ENCODE data around the gene SLC25A42.

Gene SLC25A42

DNA sequence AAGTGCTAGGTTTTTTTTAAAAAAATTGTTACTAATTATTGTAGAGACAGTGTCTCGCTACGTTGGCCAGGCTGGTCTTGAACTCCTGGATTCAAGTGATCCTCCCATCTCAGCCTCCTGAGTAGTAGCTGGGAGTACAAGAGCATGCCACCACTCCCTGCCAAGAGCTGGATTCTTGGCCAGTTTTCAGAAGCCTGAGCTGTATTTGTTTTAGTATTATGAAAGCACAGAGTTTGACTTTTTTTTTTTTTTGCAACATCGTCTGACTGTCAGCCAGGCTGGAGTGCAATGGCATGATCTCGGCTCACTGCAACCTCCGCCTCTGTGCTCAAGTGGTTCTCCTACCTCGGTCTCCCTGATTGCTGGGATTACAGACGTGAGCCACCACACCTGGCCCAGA is 23.4 kb upstream of the SLC25A42 start:
- no peak for TF ChIP-seq CTCF (IDR thresholded peaks at IDR 0.05; ENCODE audit: low read depth, low read length)
- no peak overlapping the region for H3K4me3 ChIP-seq (ENCODE audit: low read depth, low read length)

GRCh38 chr19:19042732-19043280 is 21.0 kb upstream of the SLC25A42 start:
- no peak for TF ChIP-seq CTCF (IDR thresholded peaks at IDR 0.05; ENCODE audit: low read depth, low read length)
- no peak overlapping the region for H3K4me3 ChIP-seq (ENCODE audit: low read depth, low read length)

DNA sequence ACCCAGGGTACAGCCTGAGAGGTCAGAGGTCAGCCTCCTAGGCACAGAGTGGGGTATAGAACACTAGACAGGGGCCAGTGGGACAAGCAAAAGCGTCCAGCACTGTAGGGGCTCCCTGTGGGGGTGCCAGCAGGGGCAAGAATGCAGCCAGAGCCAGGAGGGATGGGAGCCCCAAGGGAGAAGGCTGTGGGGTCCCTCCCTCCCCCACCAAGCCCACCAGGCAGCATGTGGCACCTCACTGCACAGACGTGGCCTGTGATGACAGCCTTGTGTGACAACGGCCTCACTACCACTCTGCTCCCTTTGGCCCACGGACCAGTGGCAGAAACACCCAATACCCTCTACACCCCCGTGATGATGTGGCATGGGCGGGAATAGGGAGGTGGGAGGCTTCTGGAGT is 20.3 kb upstream of the SLC25A42 start:
- no peak overlapping the region for H3K4me3 ChIP-seq (ENCODE audit: low read depth, low read length)
- no peak for TF ChIP-seq CTCF (IDR thresholded peaks at IDR 0.05; ENCODE audit: low read depth, low read length)

GRCh38 chr19:19043881-19044280 is 19.9 kb upstream of the SLC25A42 start:
- no peak for TF ChIP-seq CTCF (IDR thresholded peaks at IDR 0.05; ENCODE audit: low read depth, low read length)

DNA sequence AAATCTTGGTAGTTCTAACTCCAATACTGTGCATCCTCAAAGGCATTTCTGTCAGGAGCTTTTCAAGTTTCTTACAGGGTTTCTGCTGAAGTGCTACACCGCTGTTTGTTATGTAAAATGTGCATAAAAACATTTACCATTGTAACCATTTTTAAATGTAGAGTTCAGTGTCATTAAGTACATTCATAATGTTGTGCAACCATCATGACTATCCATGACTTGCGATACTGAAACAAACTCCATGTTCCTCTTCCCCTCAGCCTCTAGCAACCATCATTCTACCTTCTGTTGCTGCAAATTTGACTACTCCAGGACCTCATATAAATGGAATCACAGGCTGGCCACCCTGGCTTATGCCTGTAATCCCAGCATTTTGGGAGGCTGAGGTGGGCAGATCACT is 14.4 kb upstream of the SLC25A42 start:
- no peak overlapping the region for H3K4me3 ChIP-seq (ENCODE audit: low read depth, low read length)
- TF ChIP-seq CTCF (IDR thresholded peaks at IDR 0.05; ENCODE audit: low read depth, low read length): no peak

More at GRCh38 chr19:19043881-19044280, 19.9 kb upstream of the SLC25A42 start:
- no peak overlapping the region for H3K4me3 ChIP-seq (ENCODE audit: low read depth, low read length)

- no peak for TF ChIP-seq CTCF (IDR thresholded peaks at IDR 0.05; ENCODE audit: low read depth, low read length)
- H3K4me3 ChIP-seq (ENCODE audit: low read depth, low read length): no peak overlapping the region
Measured at GRCh38 chr19:19050104-19050503, 13.7 kb upstream of the SLC25A42 start.

GRCh38 chr19:19050731-19051130 is 13.1 kb upstream of the SLC25A42 start:
- TF ChIP-seq CTCF (IDR thresholded peaks at IDR 0.05; ENCODE audit: low read depth, low read length): no peak
- H3K4me3 ChIP-seq (ENCODE audit: low read depth, low read length): no peak overlapping the region

All from WI38 (cell line).